LNCAP (cell line): ENCODE measurements around the gene SLFN14.

ENCODE experiments used
- CTCF ChIP-seq: fragments of 450-650 bp; IDR thresholded peaks from 2 replicates; pipeline ENCODE4 v1.5.1; 2017; ENCODE audit warnings: mild to moderate bottlenecking

SLFN14 gene

GRCh38 chr17:35577830-35578196 lies 17.2 kb upstream of the SLFN14 start:
- TF ChIP-seq CTCF = no peak

- TF ChIP-seq CTCF = no peak
Observed at GRCh38 chr17:35575759-35576158, 15.1 kb upstream of the SLFN14 start.

GRCh38 chr17:35569405-35569804 lies 8.8 kb upstream of the SLFN14 start:
- TF ChIP-seq CTCF = no peak

- TF ChIP-seq CTCF = no peak
Observed at GRCh38 chr17:35568561-35568960, 7.9 kb upstream of the SLFN14 start.

GRCh38 chr17:35566968-35567367 lies 6.3 kb upstream of the SLFN14 start:
- TF ChIP-seq CTCF = no peak

GRCh38 chr17:35559495-35560210 lies 966 bp downstream of the SLFN14 start:
- no peak for TF ChIP-seq CTCF

- no peak for TF ChIP-seq CTCF
Observed at GRCh38 chr17:35557353-35557752, 3.3 kb downstream of the SLFN14 start.

GRCh38 chr17:35555691-35556090 lies 4.9 kb downstream of the SLFN14 start:
- no peak for TF ChIP-seq CTCF
